Astrocyte (in vitro differentiated cells and primary cell): Measurements from ENCODE around the gene CEP131.

Experiments
- CTCF ChIP-seq: IDR thresholded peaks from 2 replicates; pipeline ENCODE4 v1.5.1; 2011; ENCODE audit warnings: low read depth, mild to moderate bottlenecking, inconsistent platforms, low read length, moderate library complexity; ENCODE audit not compliant: insufficient read depth
- EZH2 ChIP-seq: IDR thresholded peaks from 2 replicates; pipeline ENCODE4 v1.6.1; 2012; ENCODE audit warnings: mild to moderate bottlenecking, low read length, inconsistent platforms; ENCODE audit not compliant: insufficient read depth

- no peak for TF ChIP-seq CTCF
- TF ChIP-seq EZH2, result no peak
Observed at GRCh38 chr17:81209141-81209540, 13.6 kb downstream of the CEP131 start.
